Common myeloid progenitor, CD34-positive (primary cell): ENCODE data around the gene RASAL3.

Experiments
- CTCF ChIA-PET: fragments of 350-600 bp; sonication (Branson Sonifier 250); formaldehyde crosslinking; loops from one replicate; lab custom pipeline; 2021; ENCODE audit warnings: antibody characterized with exemption; lab: Charles Lee
- POLR2A ChIA-PET: fragments of 350-600 bp; sonication (Branson Sonifier 250); formaldehyde crosslinking; loops from one replicate; lab custom pipeline; 2021; ENCODE audit warnings: antibody characterized with exemption; lab: Charles Lee
- DNase-seq, 3 donors: peaks; one replicate each; pipeline versions ENCODE4 v3.0.0 to v3.0.0-alpha.2; 2013
- H3K27ac ChIP-seq, 2 experiments: 1 replicate in 1 of 2; 2 replicates in 1 of 2; pipeline ENCODE4 v1.7.0; 2013; ENCODE audit warnings: inconsistent platforms in 2 of 2, low read length in 2 of 2, mild to moderate bottlenecking in 2 of 2, low read depth in 1 of 2, moderate library complexity in 1 of 2; ENCODE audit not compliant: severe bottlenecking in 2 of 2, insufficient read depth in 1 of 2, poor library complexity in 1 of 2
- H3K27me3 ChIP-seq, 5 experiments: replicated peaks in 2 of 5; 1 replicate in 3 of 5; 2 replicates in 2 of 5; pipeline versions ENCODE4 v1.6.1 to v1.7.0; 2013; ENCODE audit warnings: low read length in 4 of 5, mild to moderate bottlenecking in 2 of 5, moderate library complexity in 2 of 5, inconsistent platforms in 1 of 5; ENCODE audit not compliant: insufficient read depth in 5 of 5, control insufficient read depth in 4 of 5
- H3K36me3 ChIP-seq, 4 experiments: 1 replicate in 2 of 4; 2 replicates in 2 of 4; pipeline versions ENCODE4 v1.6.1 to v1.7.0; 2013; ENCODE audit warnings: low read length in 3 of 4, control low read depth in 1 of 4, mild to moderate bottlenecking in 1 of 4; ENCODE audit not compliant: control insufficient read depth in 4 of 4, insufficient read depth in 4 of 4
- H3K4me1 ChIP-seq, 4 experiments: 1 replicate in 3 of 4; 2 replicates in 1 of 4; pipeline versions ENCODE4 v1.6.1 to v1.7.1; 2013; ENCODE audit warnings: low read length in 3 of 4, mild to moderate bottlenecking in 3 of 4, control low read depth in 1 of 4, inconsistent platforms in 1 of 4, moderate library complexity in 1 of 4; ENCODE audit not compliant: control insufficient read depth in 4 of 4, insufficient read depth in 4 of 4; ENCODE audit errors: control extremely low read depth in 1 of 4
- H3K4me3 ChIP-seq, 7 experiments: 1 replicate in 4 of 7; 2 replicates in 3 of 7; pipeline versions ENCODE4 v1.5.1 to v1.7.0; 2013; ENCODE audit warnings: mild to moderate bottlenecking in 7 of 7, low read length in 6 of 7, moderate library complexity in 6 of 7, inconsistent platforms in 2 of 7, low read depth in 2 of 7, control low read depth in 1 of 7; ENCODE audit not compliant: insufficient read depth in 4 of 7, control insufficient read depth in 1 of 7; ENCODE audit errors: extremely low read depth in 1 of 7
- H3K9me3 ChIP-seq, 5 experiments: 1 replicate in 4 of 5; 2 replicates in 1 of 5; pipeline versions ENCODE4 v1.6.1 to v1.7.1; 2013; ENCODE audit warnings: low read length in 4 of 5, mild to moderate bottlenecking in 2 of 5, inconsistent platforms in 1 of 5, low read depth in 1 of 5, moderate library complexity in 1 of 5; ENCODE audit not compliant: control insufficient read depth in 4 of 5, insufficient read depth in 2 of 5; ENCODE audit errors: control extremely low read depth in 1 of 5
- WGBS: methylation state at CpG from one replicate; pipeline ENCODE4 v1.1.5; 2013; ENCODE audit not compliant: insufficient coverage; 5-methylcytosine and 5-hydroxymethylcytosine counted together

The RASAL3 gene

GRCh38 chr19:15404780-15405211 lies 59.5 kb downstream of the RASAL3 start:
- Histone ChIP-seq H3K4me3 (no peak overlapping the region), H3K36me3 (peaks cover 13 to 76% (median 49%) of the 10 kb centered on the region in 4 experiments)
- CTCF ChIA-PET = interaction anchor here (1.2 to 1.8 kb wide), 2 partner anchors 10 to 14 kb away, joined by 4 to 5 read pairs; partner anchors contain the start of gene AKAP8L

GRCh38 chr19:15404097-15404779 lies 60.1 kb downstream of the RASAL3 start:
- Histone ChIP-seq H3K4me3 (no peak overlapping the region), H3K4me1 (peaks cover 0 to 4% (median 0%) of the 10 kb centered on the region in 4 experiments), H3K27ac (peak overlapping the region in 1 of 2 experiments; percentile 3), H3K36me3 (peaks cover 8 to 76% (median 49%) of the 10 kb centered on the region in 4 experiments), H3K9me3 (no peaks in the 10 kb centered on the region), H3K27me3 (no peaks in the 10 kb centered on the region)
- no peak for DNase-seq
- CTCF ChIA-PET = interaction anchor here (0.6 to 1.8 kb wide), 3 partner anchors 11 to 15 kb away, joined by 3 to 5 read pairs (median 4); partner anchors contain the start of gene AKAP8L
- POLR2A ChIA-PET = interaction anchor here (0.8 kb wide), 1 partner anchor 72 kb away, joined by 3 read pairs; the partner anchor contains the start of gene BRD4
- 94% methylated on average over 6 of the region's 7 CpGs for WGBS

More at GRCh38 chr19:15404780-15405211, 59.5 kb downstream of the RASAL3 start:
- Histone ChIP-seq H3K9me3 (no peaks in the 10 kb centered on the region), H3K4me1 (peaks cover 0 to 4% (median 0%) of the 10 kb centered on the region in 4 experiments), H3K27ac (no peak overlapping the region), H3K27me3 (no peaks in the 10 kb centered on the region)
- POLR2A ChIA-PET = interaction anchor here (0.8 to 1.0 kb wide), 2 partner anchors 13 to 72 kb away, joined by 3 to 4 read pairs; partner anchors contain the start of gene BRD4
- DNase-seq = no peak
- 72% methylated on average over 3 of the region's 3 CpGs for WGBS

DNA sequence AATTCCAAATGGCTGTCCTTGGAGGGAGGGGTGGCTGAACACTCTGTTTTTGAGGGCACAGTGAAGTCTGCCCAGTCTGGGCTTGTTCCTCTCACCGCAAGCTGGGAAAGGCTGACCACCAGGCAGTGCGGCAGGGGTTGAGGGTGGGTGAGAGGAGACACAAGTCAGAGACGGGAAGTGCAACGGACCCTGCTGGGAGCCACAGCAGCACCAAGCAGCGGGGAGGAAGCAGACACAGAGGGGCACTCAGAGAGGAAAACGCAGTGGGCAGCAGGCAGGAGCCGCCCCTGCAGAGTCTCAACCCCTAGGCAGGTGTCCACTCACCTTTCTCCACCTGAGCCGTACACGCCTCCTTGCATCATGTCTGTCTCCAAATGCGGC lies 61.2 kb downstream of the RASAL3 start:
- H3K27ac ChIP-seq = no peak overlapping the region
- H3K9me3 ChIP-seq = no peaks in the 10 kb centered on the region
- H3K36me3 ChIP-seq = peaks cover 10 to 82% (median 55%) of the 10 kb centered on the region in 4 experiments
- H3K27me3 ChIP-seq = no peaks in the 10 kb centered on the region
- no peak overlapping the region for H3K4me3 ChIP-seq
- ChIA-PET POLR2A (no interaction called here), CTCF (interaction anchor here (0.6 kb wide), 1 partner anchor 150 kb away, joined by 3 read pairs; no protein-coding TSS in a partner anchor)
- no peak for DNase-seq
- H3K4me1 ChIP-seq = peaks cover 0 to 4% (median 0%) of the 10 kb centered on the region in 4 experiments
- 100% methylated on average over 8 of the region's 10 CpGs for WGBS

DNA sequence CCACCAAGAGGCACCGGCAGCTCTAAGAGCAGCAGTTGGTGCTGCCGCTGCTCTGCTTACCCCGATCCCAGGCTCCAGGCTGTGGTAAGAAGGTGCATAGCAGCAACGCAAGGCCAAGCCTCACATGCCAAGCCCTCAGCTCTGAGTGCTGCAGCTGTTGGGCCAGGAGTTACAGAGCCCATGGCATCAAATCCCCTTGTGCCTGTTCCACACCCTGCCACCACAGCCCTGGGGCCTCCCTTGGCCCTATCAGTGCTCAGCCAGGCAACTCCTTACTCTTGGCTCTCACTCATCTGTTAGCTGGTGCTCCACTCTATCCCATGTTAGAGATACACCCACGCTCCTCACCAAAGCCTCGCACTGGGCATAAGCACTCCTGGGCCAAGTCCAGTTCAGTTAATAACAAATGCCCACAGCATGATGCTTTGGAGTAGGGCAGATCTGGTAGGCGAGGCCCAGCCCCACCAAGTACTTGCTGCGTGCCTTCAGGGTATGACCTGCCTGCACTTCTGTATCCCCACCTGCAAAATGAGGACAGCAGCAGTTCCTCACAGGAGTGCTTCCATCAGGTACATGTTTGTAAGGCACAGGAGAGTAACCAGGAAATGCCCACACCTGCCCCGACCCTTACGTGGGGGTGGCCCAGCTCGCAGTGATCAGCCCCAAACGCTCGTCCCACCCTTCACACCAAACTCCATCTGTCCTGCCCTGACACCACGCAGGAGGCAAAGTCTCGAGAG lies 61.8 kb downstream of the RASAL3 start:
- no peaks in the 10 kb centered on the region for H3K27me3 ChIP-seq
- 97% methylated on average over 11 of the region's 15 CpGs for WGBS
- no peak for DNase-seq
- H3K4me3 ChIP-seq = no peak overlapping the region
- H3K27ac ChIP-seq = no peak overlapping the region
- ChIA-PET POLR2A (no interaction called here), CTCF (interaction anchor here (0.6 to 1.4 kb wide), 3 partner anchors 14 to 151 kb away, joined by 3 read pairs; no protein-coding TSS in a partner anchor)
- no peaks in the 10 kb centered on the region for H3K9me3 ChIP-seq
- peaks cover 0 to 4% (median 0%) of the 10 kb centered on the region in 4 experiments for H3K4me1 ChIP-seq
- H3K36me3 ChIP-seq = peaks cover 12 to 86% (median 60%) of the 10 kb centered on the region in 4 experiments
